ENCODE results near the gene TSR3.

DNA sequence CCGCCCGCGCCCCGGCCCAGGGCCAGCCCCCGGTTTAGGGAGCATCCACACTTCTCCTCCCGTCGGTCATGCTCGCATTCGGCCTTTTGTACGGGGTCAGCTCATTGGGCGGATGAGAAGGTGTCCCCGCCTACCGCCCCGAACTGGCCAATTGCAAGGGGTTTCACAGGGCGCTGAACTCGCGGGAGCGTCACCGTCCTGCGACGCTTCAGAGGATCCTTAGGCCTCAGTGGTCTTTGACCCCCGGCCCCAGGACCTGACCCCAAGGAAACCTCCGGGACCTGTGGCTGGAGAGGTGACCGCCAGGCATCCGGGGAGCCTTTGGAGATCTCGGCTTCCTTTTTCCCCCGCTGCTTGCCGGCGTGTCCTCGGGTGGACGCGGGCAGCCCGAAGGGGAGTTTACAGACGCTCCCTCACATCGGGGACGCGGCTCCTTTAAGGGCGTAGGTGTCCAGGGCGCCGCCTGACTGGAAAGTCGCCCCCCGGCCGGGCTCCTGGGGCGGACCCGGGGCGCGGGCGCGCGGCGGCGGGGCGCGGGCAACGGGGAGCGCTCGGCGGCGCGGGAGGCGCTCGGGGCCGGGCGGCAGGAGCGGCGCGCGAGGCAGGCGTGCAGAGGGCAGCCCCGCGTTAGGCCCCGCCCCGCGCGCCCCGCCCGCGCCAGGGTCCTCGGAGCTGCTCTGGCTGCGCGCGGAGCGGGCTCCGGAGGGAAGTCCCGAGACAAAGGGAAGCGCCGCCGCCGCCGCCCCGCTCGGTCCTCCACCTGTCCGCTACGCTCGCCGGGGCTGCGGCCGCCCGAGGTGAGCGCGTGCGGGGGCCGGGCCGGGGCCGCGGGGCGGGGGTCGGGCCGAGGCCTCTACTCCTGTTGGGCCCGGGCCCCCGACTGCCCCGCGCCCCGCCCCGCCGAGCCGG is 42.4 kb downstream of the TSR3 start, which contains the start of gene UBE2I:
- TF ChIP-seq, protein P1, sequence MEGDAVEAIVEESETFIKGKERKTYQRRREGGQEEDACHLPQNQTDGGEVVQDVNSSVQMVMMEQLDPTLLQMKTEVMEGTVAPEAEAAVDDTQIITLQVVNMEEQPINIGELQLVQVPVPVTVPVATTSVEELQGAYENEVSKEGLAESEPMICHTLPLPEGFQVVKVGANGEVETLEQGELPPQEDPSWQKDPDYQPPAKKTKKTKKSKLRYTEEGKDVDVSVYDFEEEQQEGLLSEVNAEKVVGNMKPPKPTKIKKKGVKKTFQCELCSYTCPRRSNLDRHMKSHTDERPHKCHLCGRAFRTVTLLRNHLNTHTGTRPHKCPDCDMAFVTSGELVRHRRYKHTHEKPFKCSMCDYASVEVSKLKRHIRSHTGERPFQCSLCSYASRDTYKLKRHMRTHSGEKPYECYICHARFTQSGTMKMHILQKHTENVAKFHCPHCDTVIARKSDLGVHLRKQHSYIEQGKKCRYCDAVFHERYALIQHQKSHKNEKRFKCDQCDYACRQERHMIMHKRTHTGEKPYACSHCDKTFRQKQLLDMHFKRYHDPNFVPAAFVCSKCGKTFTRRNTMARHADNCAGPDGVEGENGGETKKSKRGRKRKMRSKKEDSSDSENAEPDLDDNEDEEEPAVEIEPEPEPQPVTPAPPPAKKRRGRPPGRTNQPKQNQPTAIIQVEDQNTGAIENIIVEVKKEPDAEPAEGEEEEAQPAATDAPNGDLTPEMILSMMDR (conservative IDR thresholded peaks at IDR 0.05; ENCODE audit: low read depth, low read length) = no peak
- TF ChIP-seq EZH2 (IDR thresholded peaks at IDR 0.05; ENCODE audit: low read length, unreplicated experiment) = no peak
- TF ChIP-seq EZH2phosphoT487 (IDR thresholded peaks at IDR 0.05; ENCODE audit: borderline replicate concordance, low read length) = no peak
